ENCODE results near the gene PICALM.
"Not testable (repeated sequence)": the region's sequence is repeated elsewhere in the genome, so short reads cannot be mapped to it uniquely, and the experiment has no call there.

PICALM gene

GRCh38 chr11:86101493-86101892, 32.6 kb upstream of the PICALM start:
- DNase-seq (ENCODE audit: extremely low spot score), result no peak
- TF ChIP-seq CTCF (IDR thresholded peaks at IDR 0.05; ENCODE audit: control extremely low read depth, extremely low read depth, low read depth, missing control alignments), result no peak
- CTCF ChIA-PET, result interaction anchor here (0.7 to 2.1 kb wide), 4 partner anchors 10 to 19 kb away, joined by 3 to 6 read pairs (median 3); no protein-coding TSS in a partner anchor
- POLR2A ChIA-PET, result interaction anchor here (0.6 kb wide), 1 partner anchor 93 kb away, joined by 5 read pairs; no protein-coding TSS in a partner anchor

GRCh38 chr11:86099874-86100273, 31.0 kb upstream of the PICALM start:
- CTCF ChIA-PET, result interaction anchor here (1.1 kb wide), 1 partner anchor 9 kb away, joined by 3 read pairs; no protein-coding TSS in a partner anchor
- POLR2A ChIA-PET, result no interaction called here

GRCh38 chr11:86097980-86098379, 29.1 kb upstream of the PICALM start:
- POLR2A ChIA-PET, result no interaction called here
- CTCF ChIA-PET, result interaction anchor here (1.0 kb wide), 1 partner anchor 96 kb away, joined by 3 read pairs; no protein-coding TSS in a partner anchor
- DNase-seq (ENCODE audit: extremely low spot score), result no peak
- TF ChIP-seq CTCF (IDR thresholded peaks at IDR 0.05; ENCODE audit: control extremely low read depth, extremely low read depth, low read depth, missing control alignments), result no peak

More at GRCh38 chr11:86099874-86100273, 31.0 kb upstream of the PICALM start:
- DNase-seq (ENCODE audit: extremely low spot score), result no peak
- no peak for TF ChIP-seq CTCF (IDR thresholded peaks at IDR 0.05; ENCODE audit: control extremely low read depth, extremely low read depth, low read depth, missing control alignments)

GRCh38 chr11:86091566-86091965, 22.7 kb upstream of the PICALM start:
- no peak for TF ChIP-seq CTCF (IDR thresholded peaks at IDR 0.05; ENCODE audit: control extremely low read depth, extremely low read depth, low read depth, missing control alignments)
- POLR2A ChIA-PET, result no interaction called here
- no peak for DNase-seq (ENCODE audit: extremely low spot score)
- CTCF ChIA-PET, result interaction anchor here (1.2 kb wide), 1 partner anchor 10 kb away, joined by 3 read pairs; no protein-coding TSS in a partner anchor

- POLR2A ChIA-PET, result interaction anchor here (0.7 kb wide), 1 partner anchor 864 kb away, joined by 3 read pairs; the partner anchor contains the start of gene FZD4
- DNase-seq (ENCODE audit: extremely low spot score), result no peak
- no peak for TF ChIP-seq CTCF (IDR thresholded peaks at IDR 0.05; ENCODE audit: control extremely low read depth, extremely low read depth, low read depth, missing control alignments)
- CTCF ChIA-PET, result interaction anchor here (0.8 to 1.2 kb wide), 2 partner anchors 11 to 13 kb away, joined by 3 read pairs; no protein-coding TSS in a partner anchor
Measured at GRCh38 chr11:86091086-86091485, 22.2 kb upstream of the PICALM start.

- CTCF ChIA-PET, result interaction anchor here (1.1 to 1.4 kb wide), 4 partner anchors 12 to 20 kb away, joined by 3 to 6 read pairs (median 3); no protein-coding TSS in a partner anchor
- no peak for DNase-seq (ENCODE audit: extremely low spot score)
- TF ChIP-seq CTCF (IDR thresholded peaks at IDR 0.05; ENCODE audit: control extremely low read depth, extremely low read depth, low read depth, missing control alignments), result no peak
Measured at GRCh38 chr11:86089659-86090058, 20.8 kb upstream of the PICALM start.

GRCh38 chr11:86087688-86088087, 18.8 kb upstream of the PICALM start:
- CTCF ChIA-PET, result interaction anchor here (0.7 to 1.8 kb wide), 3 partner anchors 16 to 36 kb away, joined by 3 to 4 read pairs (median 4); partner anchors contain the start of gene PICALM
- POLR2A ChIA-PET; DNase-seq (ENCODE audit: extremely low spot score): not testable (repeated sequence)

More at GRCh38 chr11:86089659-86090058, 20.8 kb upstream of the PICALM start:
- POLR2A ChIA-PET, result interaction anchor here (0.7 kb wide), 1 partner anchor 67 kb away, joined by 7 read pairs; no protein-coding TSS in a partner anchor
